CD14-positive monocyte (primary cell): ENCODE results near the gene SLC35F2. TPM values are rescaled to one million over a fixed set of nuclear protein-coding genes. Genes with fewer than 3 reads are reported as not detected.

ENCODE experiments used
- DNase-seq, 3 donors: peaks; one replicate each; pipeline ENCODE4 v3.0.0-alpha.2; 2011 to 2022
- H2AFZ ChIP-seq: 2 replicates; pipeline ENCODE4 v1.6.0; 2012; ENCODE audit warnings: mild to moderate bottlenecking, low read depth, low read length, inconsistent platforms; ENCODE audit not compliant: insufficient read depth, poor library complexity, severe bottlenecking
- H3K27ac ChIP-seq, 2 donors: 1 replicate in 1 of 2; 2 replicates in 1 of 2; pipeline ENCODE4 v1.5.1; 2012 to 2013; ENCODE audit warnings: low read length in 2 of 2, control low read depth in 1 of 2, inconsistent platforms in 1 of 2, low read depth in 1 of 2, mild to moderate bottlenecking in 1 of 2
- H3K27me3 ChIP-seq, 2 donors: one replicate each; pipeline versions ENCODE4 v1.6.0 to v1.6.1; 2011 to 2013; ENCODE audit warnings: low read length in 2 of 2; ENCODE audit not compliant: control insufficient read depth in 2 of 2, insufficient read depth in 2 of 2
- H3K36me3 ChIP-seq, 2 donors: replicated peaks in 1 of 2; 1 replicate in 1 of 2; 2 replicates in 1 of 2; pipeline versions ENCODE4 v1.5.1 to v1.6.1; 2012 to 2013; ENCODE audit warnings: low read length in 2 of 2, control low read depth in 1 of 2, inconsistent platforms in 1 of 2, mild to moderate bottlenecking in 1 of 2; ENCODE audit not compliant: insufficient read depth in 2 of 2, control insufficient read depth in 1 of 2
- H3K4me1 ChIP-seq, 2 donors: 1 replicate in 1 of 2; 2 replicates in 1 of 2; pipeline versions ENCODE4 v1.5.1 to v1.6.1; 2012 to 2013; ENCODE audit warnings: low read length in 2 of 2, control low read depth in 1 of 2, inconsistent platforms in 1 of 2, mild to moderate bottlenecking in 1 of 2, moderate library complexity in 1 of 2; ENCODE audit not compliant: insufficient read depth in 2 of 2, control insufficient read depth in 1 of 2
- H3K4me2 ChIP-seq: replicated peaks from 2 replicates; pipeline ENCODE3; 2012; ENCODE audit warnings: low read length, moderate library complexity, mild to moderate bottlenecking; ENCODE audit not compliant: poor library complexity, severe bottlenecking; ENCODE audit errors: extremely low read depth
- H3K4me3 ChIP-seq, 3 experiments: fragments of 200-600 bp in 1 of 3; sonication (generic) in 1 of 3; replicated peaks in 1 of 3; 1 replicate in 2 of 3; 2 replicates in 1 of 3; pipeline ENCODE4 v1.5.1; 2011 to 2013; ENCODE audit warnings: low read length in 3 of 3, mild to moderate bottlenecking in 3 of 3, control low read depth in 2 of 3, low read depth in 2 of 3, inconsistent platforms in 1 of 3, moderate library complexity in 1 of 3
- H3K79me2 ChIP-seq: 2 replicates; pipeline ENCODE4 v1.6.0; 2012; ENCODE audit warnings: mild to moderate bottlenecking, control low read depth, inconsistent platforms, low read length, moderate library complexity; ENCODE audit not compliant: insufficient read depth
- H3K9ac ChIP-seq: 2 replicates; pipeline ENCODE4 v1.6.0; 2017; ENCODE audit warnings: low read length, mild to moderate bottlenecking; ENCODE audit not compliant: insufficient read depth, poor library complexity, severe bottlenecking
- H3K9me3 ChIP-seq, 2 donors: replicated peaks in 1 of 2; 1 replicate in 1 of 2; 2 replicates in 1 of 2; pipeline versions ENCODE4 v1.5.1 to v1.6.1; 2012 to 2013; ENCODE audit warnings: low read length in 2 of 2, control low read depth in 1 of 2; ENCODE audit not compliant: control insufficient read depth in 1 of 2, insufficient read depth in 1 of 2
- H4K20me1 ChIP-seq: 2 replicates; pipeline ENCODE4 v1.6.0; 2012; ENCODE audit warnings: mild to moderate bottlenecking, low read length, control low read depth, moderate library complexity; ENCODE audit not compliant: insufficient read depth
- H3K27ac Mint-ChIP-seq, 7 donors: one replicate each; pipeline ENCODE4 v1.8.0; 2020; ENCODE audit warnings: mild to moderate bottlenecking in 7 of 7, mixed read lengths in 7 of 7, moderate library complexity in 6 of 7, inconsistent platforms in 2 of 7
- H3K27me3 Mint-ChIP-seq, 3 donors: one replicate each; pipeline ENCODE4 v1.8.0; 2021 to 2022; ENCODE audit warnings: low read depth in 3 of 3, mild to moderate bottlenecking in 3 of 3, mixed read lengths in 3 of 3, moderate library complexity in 3 of 3, inconsistent platforms in 1 of 3
- H3K36me3 Mint-ChIP-seq, 2 donors: one replicate each; pipeline ENCODE4 v1.8.0; 2020; ENCODE audit warnings: mixed read lengths in 2 of 2, inconsistent platforms in 1 of 2, mild to moderate bottlenecking in 1 of 2
- H3K4me1 Mint-ChIP-seq: one replicate; pipeline ENCODE4 v1.8.0; 2020; ENCODE audit warnings: mild to moderate bottlenecking, mixed read lengths
- H3K4me3 Mint-ChIP-seq, 2 donors: one replicate each; pipeline ENCODE4 v1.8.0; 2020; ENCODE audit warnings: mild to moderate bottlenecking in 2 of 2, mixed read lengths in 2 of 2, moderate library complexity in 1 of 2
- H3K9me3 Mint-ChIP-seq, 7 donors: one replicate each; pipeline ENCODE4 v1.8.0; 2020 to 2022; ENCODE audit warnings: mixed read lengths in 7 of 7, mild to moderate bottlenecking in 6 of 7, moderate library complexity in 6 of 7, inconsistent platforms in 2 of 7
- CTCF ChIP-seq: fragments of 200-600 bp; IDR thresholded peaks from one replicate; pipeline ENCODE4 v1.8.0; 2022; ENCODE audit warnings: antibody characterized with exemption, mild to moderate bottlenecking
- WGBS: methylation state at CpG from one replicate; pipeline ENCODE4 v1.1.5; 2013; ENCODE audit warnings: missing lambda C conversion rate; ENCODE audit not compliant: insufficient coverage; 5-methylcytosine and 5-hydroxymethylcytosine counted together
- intact Hi-C, 2 donors: fragments of 100-400 bp; cut with micrococcal nuclease; formaldehyde crosslinking; loops; one replicate each; pipeline versions ENCODE4 v1.15.0 to v1.15.1; 2023
- polyA plus RNA-seq, 3 donors: library from polyadenylated mRNA; depleted of rRNA in 1 of 3; unstranded in 2 of 3; stranded (reverse) in 1 of 3; fragments of 300-500 nt in 2 of 3; fragments of >200 nt in 1 of 3; fragmentation: Illumina TruSeq in 2 of 3; gene quantifications; 1 replicate in 2 of 3; 2 replicates in 1 of 3; pipeline ENCODE4 v1.2.3, GENCODE V29; 2012 to 2021

SLC35F2 gene
- polyA plus RNA-seq, 3 donors = 0.24 to 0.25 TPM; not detected in 1

- H3K27me3 ChIP-seq = no peaks in the 10 kb centered on the region
- no peak for DNase-seq
- intact Hi-C loops = no loop called here
- Mint-ChIP-seq H3K4me3 (no peak overlapping the region), H3K27ac (no peak overlapping the region), H3K36me3 (no peaks in the 10 kb centered on the region), H3K4me1 (no peaks in the 10 kb centered on the region), H3K9me3 (peaks cover 0 to 2% (median 0%) of the 10 kb centered on the region in 7 donors), H3K27me3 (peaks cover 0 to 12% (median 4%) of the 10 kb centered on the region in 3 donors)
- TF ChIP-seq CTCF = no peak
- H3K4me2 ChIP-seq = no peak overlapping the region
- H3K9ac ChIP-seq = no peak overlapping the region
- H3K27ac ChIP-seq = no peak overlapping the region
- no peaks in the 10 kb centered on the region for H3K9me3 ChIP-seq
- no peak overlapping the region for H3K4me3 ChIP-seq
- WGBS = 90% methylated on average over 2 of the region's 3 CpGs
- H2AFZ ChIP-seq = no peak overlapping the region
- H4K20me1 ChIP-seq = no peaks in the 10 kb centered on the region
- no peaks in the 10 kb centered on the region for H3K4me1 ChIP-seq
- H3K36me3 ChIP-seq = no peaks in the 10 kb centered on the region
- H3K79me2 ChIP-seq = no peaks in the 10 kb centered on the region
These were observed 77.8 kb downstream of the SLC35F2 start for GRCh38 chr11:107780775-107781174.

GRCh38 chr11:107780136-107780535 is 78.5 kb downstream of the SLC35F2 start:
- H3K79me2 ChIP-seq = no peaks in the 10 kb centered on the region
- DNase-seq = no peak
- no peaks in the 10 kb centered on the region for H4K20me1 ChIP-seq
- intact Hi-C loops = no loop called here
- H3K4me1 Mint-ChIP-seq = no peaks in the 10 kb centered on the region
- no peaks in the 10 kb centered on the region for H3K36me3 ChIP-seq
- no peak overlapping the region for H2AFZ ChIP-seq
- no peaks in the 10 kb centered on the region for H3K27me3 ChIP-seq
- H3K27ac ChIP-seq = no peak overlapping the region
- no peaks in the 10 kb centered on the region for H3K9me3 ChIP-seq
- peaks cover 0 to 2% (median 0%) of the 10 kb centered on the region in 7 donors for H3K9me3 Mint-ChIP-seq
- H3K4me3 ChIP-seq = no peak overlapping the region
- no peak overlapping the region for H3K27ac Mint-ChIP-seq
- peaks cover 0 to 12% (median 4%) of the 10 kb centered on the region in 3 donors for H3K27me3 Mint-ChIP-seq
- TF ChIP-seq CTCF = no peak
- no peak overlapping the region for H3K9ac ChIP-seq
- H3K4me2 ChIP-seq = no peak overlapping the region
- no peak overlapping the region for H3K4me3 Mint-ChIP-seq
- H3K4me1 ChIP-seq = no peaks in the 10 kb centered on the region
- no peaks in the 10 kb centered on the region for H3K36me3 Mint-ChIP-seq
- WGBS = no CpG with 5 or more reads among the region's 3 CpGs
